ENCODE measurements around the gene CKAP4. TPM values are rescaled to one million over a fixed set of nuclear protein-coding genes. Genes with fewer than 3 reads are reported as not detected.

CKAP4 gene
- total and polyA plus RNA-seq, 2 of the 13 experiments (the other 11 are each of a cell fraction or from before 2014, with no cell fraction given) = 39.2 to 70.2 TPM

DNA sequence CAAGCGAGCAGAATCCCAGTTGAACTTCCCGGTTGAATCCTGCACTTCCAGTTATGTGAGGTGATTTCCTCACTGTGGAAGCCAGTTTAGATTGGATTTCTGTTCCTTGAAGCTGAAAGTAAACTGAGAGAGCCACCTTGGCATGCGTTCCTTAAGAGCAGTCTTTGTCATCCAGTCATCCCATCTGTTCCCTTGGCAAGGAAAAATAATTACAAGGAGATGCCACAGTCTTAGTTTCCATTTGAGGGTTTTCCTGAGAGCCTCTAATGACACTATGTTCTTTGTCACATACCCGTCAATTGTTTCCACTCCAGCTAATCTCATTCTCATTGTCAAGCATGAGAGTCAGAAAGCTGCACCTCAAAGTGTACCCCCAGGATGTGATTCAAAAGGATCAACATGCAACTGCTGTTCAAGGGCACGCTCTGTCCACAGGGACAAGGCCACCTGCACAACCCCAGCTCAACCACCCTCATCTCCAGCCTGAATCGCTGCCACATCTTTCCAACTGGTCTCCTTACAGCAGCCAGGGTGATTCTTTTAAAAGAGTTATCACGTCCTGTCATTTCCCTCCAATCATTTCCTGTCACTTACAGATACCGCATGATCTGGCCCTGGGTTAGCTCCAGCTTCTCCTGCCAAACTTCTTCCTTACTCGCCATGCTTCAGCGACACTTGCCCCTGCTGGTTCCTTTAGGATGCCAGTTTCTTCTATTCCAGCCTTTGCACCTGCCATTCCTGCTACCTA is 36.7 kb upstream of the CKAP4 start (continued):
- TF ChIP-seq ZNF329 (CRISPR knock-in tag; IDR thresholded peaks at IDR 0.05; ENCODE audit: low read depth) = no peak
- no peak for TF ChIP-seq CAMTA2 (CRISPR knock-in tag; IDR thresholded peaks at IDR 0.05; ENCODE audit: borderline replicate concordance)
- TF ChIP-seq ZNF546 (CRISPR knock-in tag; conservative IDR thresholded peaks at IDR 0.05) = no peak
- peak; percentile 78; the same call in 1 of the 2 replicates for TF ChIP-seq ZNF331 (CRISPR knock-in tag; IDR thresholded peaks at IDR 0.05)
- TF ChIP-seq ZNF761 (CRISPR knock-in tag; conservative IDR thresholded peaks at IDR 0.05) = no peak
- TF ChIP-seq SIN3B (IDR thresholded peaks at IDR 0.05; ENCODE audit: low read length) = no peak
- peak; percentile 91 for TF ChIP-seq RXRA (CRISPR knock-in tag; IDR thresholded peaks at IDR 0.05)
- TF ChIP-seq KMT2A (CRISPR knock-in tag; IDR thresholded peaks at IDR 0.05) = no peak
- TF ChIP-seq, protein P1, sequence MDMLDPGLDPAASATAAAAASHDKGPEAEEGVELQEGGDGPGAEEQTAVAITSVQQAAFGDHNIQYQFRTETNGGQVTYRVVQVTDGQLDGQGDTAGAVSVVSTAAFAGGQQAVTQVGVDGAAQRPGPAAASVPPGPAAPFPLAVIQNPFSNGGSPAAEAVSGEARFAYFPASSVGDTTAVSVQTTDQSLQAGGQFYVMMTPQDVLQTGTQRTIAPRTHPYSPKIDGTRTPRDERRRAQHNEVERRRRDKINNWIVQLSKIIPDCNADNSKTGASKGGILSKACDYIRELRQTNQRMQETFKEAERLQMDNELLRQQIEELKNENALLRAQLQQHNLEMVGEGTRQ (IDR thresholded peaks at IDR 0.05; ENCODE audit: low read depth, low read length) = no peak
- TF ChIP-seq, protein P1 (CRISPR knock-in tag; IDR thresholded peaks at IDR 0.05; ENCODE audit: borderline replicate concordance) = no peak
- peak; percentile 85 for TF ChIP-seq FOXA1 (IDR thresholded peaks at IDR 0.05)
- peak; percentile 98 for TF ChIP-seq FOXA1 (CRISPR knock-in tag; IDR thresholded peaks at IDR 0.05)
- peak; percentile 98 for TF ChIP-seq FOXA3 (CRISPR knock-in tag; IDR thresholded peaks at IDR 0.05)
- TF ChIP-seq ZNF749 (CRISPR knock-in tag; IDR thresholded peaks at IDR 0.05; ENCODE audit: borderline replicate concordance) = no peak
- TF ChIP-seq, protein P2, sequence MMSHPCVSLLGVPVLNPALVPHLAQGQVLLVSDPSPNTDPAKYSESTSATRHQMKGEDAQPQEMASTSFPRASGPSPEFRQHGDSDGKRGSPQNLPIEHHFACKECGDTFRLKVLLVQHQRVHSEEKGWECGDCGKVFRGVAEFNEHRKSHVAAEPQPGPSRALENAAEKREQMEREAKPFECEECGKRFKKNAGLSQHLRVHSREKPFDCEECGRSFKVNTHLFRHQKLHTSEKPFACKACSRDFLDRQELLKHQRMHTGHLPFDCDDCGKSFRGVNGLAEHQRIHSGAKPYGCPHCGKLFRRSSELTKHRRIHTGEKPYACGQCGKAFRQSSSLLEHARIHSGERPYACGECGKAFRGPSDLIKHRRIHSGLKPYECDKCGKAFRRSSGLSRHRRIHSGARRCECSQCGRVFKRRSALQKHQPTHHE (CRISPR knock-in tag; IDR thresholded peaks at IDR 0.05; ENCODE audit: borderline replicate concordance) = no peak
- TF ChIP-seq SOX13 (IDR thresholded peaks at IDR 0.05) = peak; percentile 99
- peak in 1 of 2 experiments; percentile 100; a peak in 2 of 4 replicates for TF ChIP-seq SOX13 (CRISPR knock-in tag; conservative IDR thresholded peaks at IDR 0.05 in 1 of 2, IDR thresholded peaks at IDR 0.05 in 1 of 2)
- TF ChIP-seq ZNF441 (CRISPR knock-in tag; IDR thresholded peaks at IDR 0.05; ENCODE audit: borderline replicate concordance) = no peak
- no peak for TF ChIP-seq CC2D1A (CRISPR knock-in tag; IDR thresholded peaks at IDR 0.05)
- no peak for TF ChIP-seq ZNF343 (CRISPR knock-in tag; IDR thresholded peaks at IDR 0.05)
- 0 out of 2 replicates have a peak, but pooled peaks have one; percentile 62 for TF ChIP-seq ZNF432 (CRISPR knock-in tag; IDR thresholded peaks at IDR 0.05; ENCODE audit: borderline replicate concordance)
- TF ChIP-seq ZMAT3 (CRISPR knock-in tag; conservative IDR thresholded peaks at IDR 0.05) = 0 out of 2 replicates have a peak, but pooled peaks have one; percentile 38
- TF ChIP-seq SMC3 (IDR thresholded peaks at IDR 0.05; ENCODE audit: low read length) = no peak
- TF ChIP-seq, protein P3, sequence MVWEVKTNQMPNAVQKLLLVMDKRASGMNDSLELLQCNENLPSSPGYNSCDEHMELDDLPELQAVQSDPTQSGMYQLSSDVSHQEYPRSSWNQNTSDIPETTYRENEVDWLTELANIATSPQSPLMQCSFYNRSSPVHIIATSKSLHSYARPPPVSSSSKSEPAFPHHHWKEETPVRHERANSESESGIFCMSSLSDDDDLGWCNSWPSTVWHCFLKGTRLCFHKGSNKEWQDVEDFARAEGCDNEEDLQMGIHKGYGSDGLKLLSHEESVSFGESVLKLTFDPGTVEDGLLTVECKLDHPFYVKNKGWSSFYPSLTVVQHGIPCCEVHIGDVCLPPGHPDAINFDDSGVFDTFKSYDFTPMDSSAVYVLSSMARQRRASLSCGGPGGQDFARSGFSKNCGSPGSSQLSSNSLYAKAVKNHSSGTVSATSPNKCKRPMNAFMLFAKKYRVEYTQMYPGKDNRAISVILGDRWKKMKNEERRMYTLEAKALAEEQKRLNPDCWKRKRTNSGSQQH (CRISPR knock-in tag; IDR thresholded peaks at IDR 0.05; ENCODE audit: low read depth) = peak; percentile 39; the same call in 1 of the 2 replicates
- TF ChIP-seq ZNF430 (CRISPR knock-in tag; IDR thresholded peaks at IDR 0.05) = no peak
- peak; percentile 76 for TF ChIP-seq NR2F6 (IDR thresholded peaks at IDR 0.05)
- peak; percentile 85 for TF ChIP-seq NR2F6 (CRISPR knock-in tag; IDR thresholded peaks at IDR 0.05)
- TF ChIP-seq GATA4 (IDR thresholded peaks at IDR 0.05; ENCODE audit: borderline replicate concordance, low read depth) = peak; percentile 88; the same call in 1 of the 2 replicates
- TF ChIP-seq SIX4 (CRISPR knock-in tag; IDR thresholded peaks at IDR 0.05) = no peak

Data from HepG2 (cell line).